Mucosa of stomach (tissue), 1 donor: Measurements from ENCODE around the gene BIN2.
"Not testable (repeated sequence)": the region's sequence is repeated elsewhere in the genome, so short reads cannot be mapped to it uniquely, and the experiment has no call there.

Experiments
- H3K27me3 ChIP-seq: one replicate; pipeline ENCODE4 v1.7.0; 2013; ENCODE audit warnings: mild to moderate bottlenecking, low read length; ENCODE audit not compliant: control insufficient read depth, insufficient read depth
- H3K36me3 ChIP-seq: one replicate; pipeline ENCODE4 v1.7.0; 2013; ENCODE audit warnings: low read length; ENCODE audit not compliant: control insufficient read depth, insufficient read depth
- H3K4me1 ChIP-seq: one replicate; pipeline ENCODE4 v1.7.0; 2013; ENCODE audit warnings: mild to moderate bottlenecking, low read length; ENCODE audit not compliant: control insufficient read depth, insufficient read depth
- H3K4me3 ChIP-seq: one replicate; pipeline ENCODE4 v1.7.0; 2013; ENCODE audit warnings: low read length
- H3K9ac ChIP-seq: one replicate; pipeline ENCODE4 v1.7.0; 2013; ENCODE audit warnings: mild to moderate bottlenecking, low read length, moderate library complexity
- H3K9me3 ChIP-seq: one replicate; pipeline ENCODE4 v1.7.0; 2013; ENCODE audit warnings: mild to moderate bottlenecking, low read length, moderate library complexity; ENCODE audit not compliant: control insufficient read depth
- donor health status: Pancreatic carcinoma.

BIN2 gene

DNA sequence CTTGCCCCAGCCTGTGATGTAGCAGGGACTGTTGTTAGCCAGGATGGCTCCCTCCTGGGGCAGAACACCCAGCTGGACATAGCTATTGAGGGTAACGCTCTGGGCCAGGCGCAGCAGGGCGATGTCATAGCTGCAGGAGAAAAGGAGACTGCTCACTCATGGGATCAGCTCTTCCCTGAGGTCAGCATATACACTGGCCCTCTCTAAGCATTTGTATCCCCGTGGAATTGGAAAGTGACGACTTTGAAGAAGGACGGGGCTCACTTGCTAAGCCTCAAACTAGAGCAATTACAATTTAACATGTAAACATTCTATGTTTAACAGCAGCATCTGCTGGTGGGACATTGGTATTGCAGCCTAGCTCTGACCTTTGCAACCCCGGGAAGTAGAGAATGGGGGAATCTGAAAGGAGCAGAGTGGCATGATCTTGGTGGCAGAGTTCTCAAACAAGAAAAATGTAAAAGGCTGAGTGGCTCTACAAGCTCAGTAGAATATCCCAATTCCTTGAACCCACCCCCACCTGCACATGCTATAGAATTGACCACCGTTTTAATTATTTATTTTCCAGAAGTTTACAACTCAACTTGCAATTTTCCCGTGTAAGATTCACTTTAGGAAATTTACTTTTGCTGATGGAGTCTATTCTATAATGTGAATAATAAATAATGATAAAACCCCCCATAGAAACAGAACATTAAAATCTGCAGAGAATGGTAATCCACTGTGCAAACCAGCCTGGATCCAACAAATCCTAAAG is 17.5 kb upstream of the BIN2 start:
- no peaks in the 10 kb centered on the region for H3K9me3 ChIP-seq
- H3K27me3 ChIP-seq = no peaks in the 10 kb centered on the region
- no peak overlapping the region for H3K4me3 ChIP-seq
- H3K4me1 ChIP-seq = no peaks in the 10 kb centered on the region
- H3K36me3 ChIP-seq = no peaks in the 10 kb centered on the region
- peak overlapping the region; percentile 66 for H3K9ac ChIP-seq

DNA sequence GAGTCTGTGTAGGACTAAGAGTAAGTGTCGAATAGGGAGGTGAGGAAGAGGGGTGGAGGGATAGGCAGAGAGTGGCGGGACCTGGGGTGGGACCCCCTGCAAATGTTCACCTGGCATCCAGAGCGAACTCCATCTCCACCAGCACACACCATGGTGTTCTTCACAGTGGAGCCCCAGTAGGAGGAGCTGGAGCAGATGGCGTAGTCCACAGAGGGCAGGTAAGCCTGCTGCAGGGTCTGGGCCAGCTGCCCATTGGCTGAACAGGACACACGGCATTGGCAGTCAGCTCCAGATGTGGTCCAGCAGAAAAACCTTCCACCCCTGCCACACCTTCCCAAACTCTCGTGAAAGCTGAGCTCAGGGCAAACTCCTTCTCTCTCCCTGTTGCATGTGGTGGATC is 15.8 kb upstream of the BIN2 start:
- Histone ChIP-seq H3K27me3 (no peaks in the 10 kb centered on the region), H3K9ac (no peak overlapping the region), H3K4me3 (no peak overlapping the region), H3K4me1 (no peaks in the 10 kb centered on the region), H3K36me3 (no peaks in the 10 kb centered on the region), H3K9me3 (no peaks in the 10 kb centered on the region)

DNA sequence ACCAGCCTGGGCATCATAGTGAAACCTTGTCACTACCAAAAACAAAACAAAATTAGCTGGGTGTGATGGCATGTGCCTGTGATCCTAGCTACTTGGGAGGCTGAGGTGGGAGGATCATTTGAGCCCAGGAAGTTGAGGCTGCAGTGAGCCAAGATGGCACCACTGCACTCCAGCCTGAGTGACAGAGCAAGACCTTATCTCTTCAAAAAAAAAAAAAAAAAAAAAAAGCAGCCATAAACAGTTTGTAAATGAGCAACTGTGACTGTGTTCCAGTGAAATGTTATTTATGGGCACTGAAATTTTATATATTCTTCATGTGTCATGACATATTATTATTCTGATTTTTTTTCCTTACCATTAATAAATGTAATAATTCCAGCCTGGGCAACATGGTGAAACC is 13.4 kb upstream of the BIN2 start:
- not testable (repeated sequence) for H3K27me3 ChIP-seq, H3K9me3 ChIP-seq, H3K4me1 ChIP-seq, H3K4me3 ChIP-seq, H3K36me3 ChIP-seq, H3K9ac ChIP-seq

DNA sequence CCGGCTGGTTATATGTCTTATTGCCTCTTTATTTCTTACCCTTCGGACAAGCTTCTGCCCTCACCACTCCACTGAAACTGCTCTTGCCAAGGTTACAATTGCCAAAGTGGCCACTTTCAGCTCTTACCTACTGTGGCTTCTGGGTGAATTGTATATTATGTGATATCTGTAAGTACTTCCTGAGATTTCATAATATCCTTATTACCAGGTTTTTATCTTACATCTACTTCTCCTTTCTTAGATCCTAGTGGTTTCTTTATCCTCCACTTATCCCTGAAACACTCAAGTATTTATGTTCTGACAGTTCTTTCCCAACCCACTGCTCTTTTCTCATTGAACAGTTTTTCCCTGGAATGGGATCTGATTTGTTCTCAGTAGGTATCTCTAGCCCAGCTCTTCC is 12.0 kb upstream of the BIN2 start:
- H3K36me3 ChIP-seq = no peaks in the 10 kb centered on the region
- no peaks in the 10 kb centered on the region for H3K4me1 ChIP-seq
- no peak overlapping the region for H3K4me3 ChIP-seq
- no peaks in the 10 kb centered on the region for H3K9me3 ChIP-seq
- H3K9ac ChIP-seq = no peak overlapping the region
- no peaks in the 10 kb centered on the region for H3K27me3 ChIP-seq

DNA sequence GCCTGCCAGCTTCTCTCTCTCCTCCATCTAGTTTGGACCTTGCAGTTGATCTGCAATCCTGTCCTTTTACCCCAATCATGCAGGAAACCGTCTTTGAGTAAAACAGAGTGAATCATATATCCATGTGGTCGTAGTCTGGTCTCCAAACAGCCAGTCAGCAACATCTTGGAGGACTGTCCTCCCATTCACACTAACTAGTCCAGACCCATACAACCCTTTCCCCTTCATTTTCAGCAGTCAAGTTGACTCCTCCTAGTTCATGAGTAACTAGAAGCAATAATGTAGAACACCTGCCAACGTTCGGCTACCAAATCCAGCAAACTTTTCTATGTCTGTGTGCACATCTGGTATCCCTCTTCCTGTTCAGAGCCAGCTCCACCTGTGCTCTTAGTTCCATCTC is 10.8 kb upstream of the BIN2 start:
- Histone ChIP-seq H3K9ac (no peak overlapping the region), H3K4me3 (no peak overlapping the region), H3K9me3 (no peaks in the 10 kb centered on the region), H3K36me3 (no peaks in the 10 kb centered on the region), H3K27me3 (no peaks in the 10 kb centered on the region), H3K4me1 (no peaks in the 10 kb centered on the region)

DNA sequence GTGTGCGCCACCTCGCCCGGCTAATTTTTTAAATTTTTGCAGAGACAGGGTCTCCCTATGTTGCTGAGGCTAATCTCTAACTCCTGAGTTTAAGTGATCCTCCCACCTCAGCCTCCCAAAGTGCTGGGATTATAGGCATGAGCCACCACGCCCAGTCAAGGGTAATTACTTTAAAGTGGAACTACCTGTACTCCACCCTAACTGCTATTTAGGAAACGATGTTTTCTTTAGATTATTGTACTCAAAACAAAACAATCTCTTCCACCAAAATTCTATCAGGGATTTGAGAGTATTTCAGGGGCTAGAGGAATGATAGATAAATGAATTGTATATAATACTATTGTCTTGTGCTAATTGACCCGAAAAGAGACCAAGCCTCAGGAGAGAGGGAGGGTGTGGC is 9.6 kb upstream of the BIN2 start:
- H3K36me3 ChIP-seq = no peaks in the 10 kb centered on the region
- H3K9me3 ChIP-seq = no peaks in the 10 kb centered on the region
- H3K4me1 ChIP-seq = no peaks in the 10 kb centered on the region
- no peak overlapping the region for H3K9ac ChIP-seq
- no peaks in the 10 kb centered on the region for H3K27me3 ChIP-seq
- H3K4me3 ChIP-seq = no peak overlapping the region

DNA sequence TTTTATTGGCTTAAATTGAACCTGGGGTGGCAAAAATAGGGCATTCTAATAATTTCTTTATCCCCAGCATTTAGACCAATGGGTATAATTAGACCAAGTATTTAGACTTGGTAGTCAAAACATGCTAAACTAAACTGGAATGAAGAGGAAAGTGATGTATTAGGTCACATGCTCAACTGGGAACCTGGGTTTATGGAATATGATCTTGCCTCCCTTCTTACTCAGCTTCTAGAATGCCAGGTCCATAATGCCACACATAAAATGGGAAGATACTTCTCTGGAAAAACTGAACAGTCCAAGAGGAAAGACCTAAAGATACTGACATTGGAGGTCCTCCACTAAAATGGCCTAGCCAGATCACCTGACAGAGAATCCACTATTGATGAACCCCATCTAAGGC is 6.2 kb upstream of the BIN2 start:
- Histone ChIP-seq H3K9me3 (no peaks in the 10 kb centered on the region), H3K9ac (no peak overlapping the region), H3K36me3 (no peaks in the 10 kb centered on the region), H3K4me3 (no peak overlapping the region), H3K27me3 (no peaks in the 10 kb centered on the region), H3K4me1 (peaks cover 7% of the 10 kb centered on the region)

DNA sequence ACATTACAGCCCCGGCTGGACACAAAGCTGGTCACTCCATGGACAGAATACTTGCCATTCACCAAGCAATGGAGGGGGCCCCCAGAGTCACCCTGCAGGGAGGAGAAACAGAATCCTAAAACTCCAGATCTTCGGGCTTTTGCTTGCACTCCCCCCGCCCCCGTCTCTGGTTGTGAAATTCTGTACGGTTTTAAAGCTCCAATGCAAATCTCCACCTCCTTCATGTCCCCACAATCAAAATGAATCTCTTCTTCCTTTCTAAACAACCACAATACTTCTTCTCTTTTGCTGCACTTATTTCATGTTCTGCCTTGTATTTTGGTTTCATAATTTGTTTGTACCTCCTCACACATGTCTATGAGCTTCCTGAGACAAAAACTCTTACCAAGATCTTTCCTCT is 5.8 kb upstream of the BIN2 start:
- H3K36me3 ChIP-seq = no peaks in the 10 kb centered on the region
- H3K27me3 ChIP-seq = no peaks in the 10 kb centered on the region
- peaks cover 9% of the 10 kb centered on the region for H3K4me1 ChIP-seq
- H3K9ac ChIP-seq = no peak overlapping the region
- no peaks in the 10 kb centered on the region for H3K9me3 ChIP-seq
- no peak overlapping the region for H3K4me3 ChIP-seq

DNA sequence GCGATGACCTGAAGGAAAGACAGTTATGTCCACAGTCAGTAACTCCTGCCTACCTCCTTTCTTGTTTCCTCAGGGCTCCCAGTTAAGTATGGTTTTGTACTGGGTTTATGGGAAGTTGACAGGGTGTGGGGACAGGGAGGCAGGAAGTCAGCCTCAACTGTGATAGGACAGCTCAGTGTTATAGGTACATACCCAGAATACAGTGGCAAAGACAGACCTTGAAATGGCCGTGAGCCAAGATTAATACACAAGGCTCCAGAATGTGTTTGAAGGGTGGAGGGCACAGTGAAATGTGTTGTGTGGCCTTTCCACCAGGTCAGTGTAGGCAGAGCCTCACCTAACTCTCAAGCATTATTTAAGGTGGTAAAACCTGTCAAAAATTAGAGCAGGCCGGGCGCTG is 4.6 kb upstream of the BIN2 start:
- H3K9me3 ChIP-seq = no peaks in the 10 kb centered on the region
- no peaks in the 10 kb centered on the region for H3K27me3 ChIP-seq
- H3K36me3 ChIP-seq = no peaks in the 10 kb centered on the region
- H3K9ac ChIP-seq = no peak overlapping the region
- peaks cover 9% of the 10 kb centered on the region for H3K4me1 ChIP-seq
- H3K4me3 ChIP-seq = no peak overlapping the region

DNA sequence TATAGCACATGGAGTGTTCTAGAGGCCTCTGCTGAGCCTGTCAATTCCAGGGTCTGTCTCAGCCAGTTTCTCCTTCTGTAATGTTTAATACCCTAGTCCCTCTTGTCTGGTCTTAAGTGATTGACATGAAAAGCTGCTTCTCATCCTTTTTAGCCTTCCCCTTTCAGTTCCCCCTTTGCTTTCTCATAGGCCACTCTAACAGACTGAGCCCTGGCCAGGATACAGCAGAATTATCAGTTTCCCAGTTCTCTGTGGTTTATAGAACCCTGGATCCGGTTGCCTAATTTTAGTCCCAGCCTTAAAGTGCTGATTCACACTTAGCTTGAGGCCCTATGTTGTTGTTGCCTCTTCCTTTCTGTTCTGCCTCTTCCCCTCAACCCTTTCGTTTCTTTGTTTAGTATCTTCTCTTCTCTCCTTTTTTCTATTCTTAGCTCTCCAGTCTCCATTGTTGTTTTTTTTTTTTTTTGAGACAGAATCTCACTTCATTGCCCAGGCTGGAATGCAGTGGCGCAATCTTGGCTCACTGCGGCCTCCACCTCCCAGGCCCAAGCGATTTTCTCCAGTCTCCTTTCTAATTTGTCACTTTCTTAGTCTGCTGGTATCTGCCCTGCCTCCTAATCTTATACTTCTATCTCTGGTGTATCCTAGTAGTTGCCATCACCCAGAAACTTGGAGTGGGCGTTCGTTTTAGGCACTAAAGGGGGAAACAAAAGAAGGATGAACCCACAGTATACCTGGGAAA is 2.9 kb upstream of the BIN2 start:
- H3K27me3 ChIP-seq = no peaks in the 10 kb centered on the region
- H3K4me1 ChIP-seq = peaks cover 9% of the 10 kb centered on the region
- no peak overlapping the region for H3K9ac ChIP-seq
- no peaks in the 10 kb centered on the region for H3K9me3 ChIP-seq
- H3K4me3 ChIP-seq = no peak overlapping the region
- H3K36me3 ChIP-seq = no peaks in the 10 kb centered on the region

DNA sequence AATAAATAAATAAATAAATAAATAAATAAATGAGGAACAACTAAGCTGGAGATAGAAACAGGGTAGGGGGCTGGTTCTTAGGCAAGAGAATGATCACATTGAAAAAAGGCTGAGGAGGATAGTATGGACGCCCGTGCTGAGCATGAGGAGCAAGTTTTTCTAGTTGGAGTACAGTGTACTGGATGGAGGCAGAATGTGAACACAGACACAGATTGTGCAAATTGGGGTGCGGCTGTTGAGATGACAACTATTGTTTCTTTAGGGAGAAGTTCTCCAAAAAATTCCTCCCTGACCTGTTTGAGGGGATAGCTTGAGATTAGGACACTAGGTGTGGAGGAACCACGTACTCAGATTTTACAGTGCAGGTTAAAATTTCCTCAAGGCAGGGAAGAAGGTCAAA is 979 bp upstream of the BIN2 start:
- H3K9ac ChIP-seq = no peak overlapping the region
- peaks cover 19% of the 10 kb centered on the region for H3K4me1 ChIP-seq
- H3K36me3 ChIP-seq = no peaks in the 10 kb centered on the region
- no peaks in the 10 kb centered on the region for H3K9me3 ChIP-seq
- H3K27me3 ChIP-seq = no peaks in the 10 kb centered on the region
- no peak overlapping the region for H3K4me3 ChIP-seq

DNA sequence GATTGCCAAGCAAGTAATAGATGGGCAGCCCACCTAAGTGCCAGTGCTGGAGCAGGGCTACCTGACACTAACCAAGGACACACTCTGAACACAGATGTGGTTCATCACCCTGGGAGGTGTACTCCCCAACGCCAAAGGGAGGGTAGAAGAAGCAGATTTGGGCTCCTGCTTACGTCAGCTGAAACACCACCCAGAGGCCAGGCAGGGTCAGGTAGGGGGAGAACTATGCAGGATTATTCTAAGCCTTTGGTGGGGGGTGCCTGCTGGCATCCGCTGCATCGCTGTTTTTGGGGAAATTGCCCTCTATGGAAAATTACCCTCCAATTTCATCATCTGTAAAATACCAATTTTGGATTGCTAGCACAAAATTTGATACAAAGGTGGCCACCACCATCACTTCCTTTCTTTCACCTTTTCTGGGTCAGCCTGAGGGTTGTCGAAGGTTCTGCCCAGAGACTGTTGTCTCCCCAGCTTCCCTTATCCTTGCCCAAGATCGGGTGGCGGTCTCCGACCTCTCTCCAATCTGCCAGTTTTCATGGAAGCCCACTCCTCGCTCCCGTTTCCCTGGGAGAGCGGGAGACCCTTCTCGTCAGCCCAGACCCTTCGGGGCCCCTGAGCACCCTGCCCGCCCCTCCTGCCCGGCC is 535 bp downstream of the BIN2 start:
- no peaks in the 10 kb centered on the region for H3K27me3 ChIP-seq
- no peak overlapping the region for H3K4me3 ChIP-seq
- no peak overlapping the region for H3K9ac ChIP-seq
- no peaks in the 10 kb centered on the region for H3K36me3 ChIP-seq
- peaks cover 30% of the 10 kb centered on the region for H3K4me1 ChIP-seq
- H3K9me3 ChIP-seq = no peaks in the 10 kb centered on the region
